COLO668 (cell line): ENCODE results near the gene POLE4.
A peak's percentile ranks its signal among the peaks of the same experiment; 100 is the strongest.

Experiments
- DNase-seq: peaks from one replicate; lab custom pipeline; 2025; ENCODE audit not compliant: unreplicated experiment; lab: John Stamatoyannopoulos, UW

Gene POLE4

GRCh38 chr2:74958274-74959105 lies at the start of gene POLE4:
Gene POLE4 (plus strand): TSS chr2:74958643. CDS start chr2:74958680, 37 bp downstream.
- peak; percentile 94 for DNase-seq

GRCh38 chr2:74908748-74909444 lies 49.5 kb upstream of the POLE4 start:
- DNase-seq, result peak; percentile 14

DNA sequence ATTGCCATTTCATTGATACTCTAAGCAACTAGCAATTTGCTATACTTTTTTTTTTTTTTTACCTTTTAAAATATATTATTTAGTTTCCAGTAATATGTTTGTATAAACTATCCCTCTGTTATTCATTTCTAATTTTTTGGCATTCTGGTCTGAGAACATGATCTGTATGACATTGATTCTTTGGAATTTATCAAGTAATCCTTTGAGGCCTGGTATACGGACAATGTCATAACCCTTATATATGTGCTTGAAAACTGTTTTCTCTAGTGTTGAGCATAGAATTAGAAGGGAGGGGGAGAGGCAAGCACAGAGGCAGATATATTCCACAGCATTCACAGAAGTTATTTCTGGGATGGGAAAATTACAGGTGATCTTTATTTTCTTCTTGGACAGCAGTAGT lies 48.2 kb upstream of the POLE4 start:
- DNase-seq, result no peak

GRCh38 chr2:74911061-74911460 lies 47.4 kb upstream of the POLE4 start:
- DNase-seq, result no peak

DNA sequence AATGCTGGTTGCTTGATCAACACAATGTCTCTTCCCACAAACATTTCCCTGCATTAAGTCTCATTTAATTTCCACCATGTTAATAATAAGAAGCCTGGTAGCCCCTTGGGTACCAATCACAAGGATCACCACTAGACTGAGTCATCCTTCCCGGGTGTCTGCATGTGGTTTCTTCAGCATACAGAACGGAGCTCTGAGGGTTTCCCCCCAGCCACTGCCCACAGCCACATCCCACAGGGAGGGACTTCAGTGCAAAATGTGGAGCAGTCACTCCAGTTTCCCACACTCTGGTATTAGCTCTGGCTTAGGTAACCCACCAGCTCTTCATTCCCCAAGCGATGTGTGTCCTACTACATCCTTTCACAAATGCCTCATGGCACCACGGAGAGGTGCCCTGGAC lies 42.7 kb upstream of the POLE4 start:
- no peak for DNase-seq

GRCh38 chr2:74916394-74916793 lies 42.0 kb upstream of the POLE4 start:
- DNase-seq, result no peak

GRCh38 chr2:74917702-74918619 lies 40.5 kb upstream of the POLE4 start:
- no peak for DNase-seq

DNA sequence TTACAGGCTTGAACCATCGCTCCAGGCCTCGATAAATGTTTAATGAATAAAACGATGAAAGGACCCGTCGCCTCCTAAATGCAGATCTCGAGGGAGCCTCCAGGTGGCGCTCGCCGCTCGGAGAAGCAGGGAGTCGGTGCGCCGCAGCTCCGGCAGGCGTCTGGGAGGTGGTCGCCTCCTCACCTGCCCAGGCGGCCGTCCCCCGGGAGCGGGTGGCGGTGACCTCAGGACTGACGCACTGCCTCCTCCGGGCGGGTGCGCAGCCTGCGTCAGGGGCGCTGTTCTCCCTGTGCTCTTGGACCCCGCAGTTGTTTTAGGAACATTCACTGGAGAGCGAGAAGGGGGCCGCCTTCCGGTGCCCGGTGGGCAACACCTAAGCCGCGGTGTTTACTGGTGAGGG lies 38.6 kb upstream of the POLE4 start:
- peak; percentile 80 for DNase-seq

DNA sequence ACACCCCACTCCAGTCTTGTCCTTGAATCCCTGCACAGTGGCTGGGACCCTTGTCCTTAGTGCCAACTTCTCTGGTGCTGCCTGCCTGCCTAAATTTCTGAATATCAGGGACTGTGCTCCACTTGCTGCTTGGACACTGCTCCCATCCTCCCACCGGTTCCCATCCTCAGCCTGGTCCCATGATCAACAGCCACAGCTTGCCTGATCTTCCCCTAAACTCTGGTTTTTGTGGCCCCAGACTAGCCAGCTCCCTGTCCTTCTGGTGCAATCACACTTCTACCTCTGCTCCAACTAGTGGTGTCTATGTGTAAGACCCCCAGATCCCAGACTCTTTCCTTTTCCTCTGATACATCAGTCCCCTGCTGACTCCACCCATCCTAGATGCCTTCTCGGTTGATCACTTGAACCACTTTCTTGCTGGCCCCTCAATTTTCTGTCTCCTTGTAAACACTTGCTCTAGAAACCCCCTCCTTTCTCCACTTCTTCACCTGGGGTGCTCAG lies 37.2 kb upstream of the POLE4 start:
- no peak for DNase-seq

DNA sequence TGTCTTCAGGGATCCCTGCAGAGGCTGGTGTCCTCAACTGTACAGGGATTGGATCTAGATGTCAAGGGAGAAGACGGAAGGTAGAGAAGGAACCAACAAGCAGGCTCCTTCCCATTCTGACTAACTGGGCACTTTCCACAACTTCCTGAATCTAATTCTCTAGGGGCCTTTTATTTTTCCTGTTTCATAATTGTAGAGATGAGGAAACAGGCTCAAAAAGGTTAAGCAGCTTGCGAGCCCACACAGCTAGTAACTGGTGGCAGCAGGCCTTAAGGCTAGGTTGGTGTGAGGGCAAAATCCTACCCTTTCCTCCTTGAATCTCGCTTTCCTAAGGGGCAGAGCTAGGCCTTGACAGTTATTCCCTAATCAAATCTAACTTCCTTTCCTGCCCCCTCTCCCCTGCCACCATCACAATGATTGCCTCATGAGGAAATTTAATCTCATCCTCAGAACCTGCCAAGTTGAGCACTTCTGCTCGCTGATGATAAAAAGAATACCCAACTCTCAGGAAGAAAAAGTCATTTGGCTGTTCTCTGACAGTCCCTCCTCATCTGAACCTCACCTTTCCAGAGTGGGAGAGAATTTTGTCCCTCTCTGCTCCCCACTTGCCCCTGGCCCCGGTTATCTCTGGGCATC lies 35.7 kb upstream of the POLE4 start:
- DNase-seq, result no peak

GRCh38 chr2:74924463-74925265 lies 33.8 kb upstream of the POLE4 start:
- peak; percentile 75 for DNase-seq

GRCh38 chr2:74925361-74925786 lies 33.1 kb upstream of the POLE4 start:
- peak; percentile 70 for DNase-seq

GRCh38 chr2:74927621-74928020 lies 30.8 kb upstream of the POLE4 start:
- no peak for DNase-seq

- DNase-seq, result no peak
These were observed 27.5 kb upstream of the POLE4 start for GRCh38 chr2:74930811-74931486.

GRCh38 chr2:74931940-74932339 lies 26.5 kb upstream of the POLE4 start:
- DNase-seq, result no peak

GRCh38 chr2:74935975-74936391 lies 22.5 kb upstream of the POLE4 start:
- DNase-seq, result no peak

GRCh38 chr2:74937221-74937880 lies 21.1 kb upstream of the POLE4 start:
- no peak for DNase-seq

- no peak for DNase-seq
These were observed 20.2 kb upstream of the POLE4 start for GRCh38 chr2:74938264-74938663.
